ENCODE measurements around the gene CCR1.

The CCR1 gene

GRCh38 chr3:46208167-46208704, at the start of gene CCR1:
TSS of gene CCR1 (minus strand) at chr3:46208313. CDS start at chr3:46204313, 4,000 bp downstream.
- no peak within 1 kb of the TSS for H3K4me3 ChIP-seq (ENCODE audit: low read depth, low read length)
- peak; percentile 64 for TF ChIP-seq CTCF (IDR thresholded peaks at IDR 0.05; ENCODE audit: insufficient read depth, low read depth, low read length, missing control alignments)
- peak; percentile 84 for DNase-seq (ENCODE audit: low read depth)

GRCh38 chr3:46252980-46253379, 44.9 kb upstream of the CCR1 start:
- no peak for TF ChIP-seq CTCF (IDR thresholded peaks at IDR 0.05; ENCODE audit: insufficient read depth, low read depth, low read length, missing control alignments)
- peak; percentile 7 for DNase-seq (ENCODE audit: low read depth)

GRCh38 chr3:46245146-46245545, 37.0 kb upstream of the CCR1 start:
- TF ChIP-seq CTCF (IDR thresholded peaks at IDR 0.05; ENCODE audit: insufficient read depth, low read depth, low read length, missing control alignments): no peak
- DNase-seq (ENCODE audit: low read depth): no peak
- no peak overlapping the region for H3K4me3 ChIP-seq (ENCODE audit: low read depth, low read length)

More at GRCh38 chr3:46252980-46253379, 44.9 kb upstream of the CCR1 start:
- H3K4me3 ChIP-seq (ENCODE audit: low read depth, low read length): no peak overlapping the region

- DNase-seq (ENCODE audit: low read depth): no peak
- TF ChIP-seq CTCF (IDR thresholded peaks at IDR 0.05; ENCODE audit: insufficient read depth, low read depth, low read length, missing control alignments): no peak
- H3K4me3 ChIP-seq (ENCODE audit: low read depth, low read length): no peak overlapping the region
Measured at GRCh38 chr3:46243560-46243959, 35.4 kb upstream of the CCR1 start.

DNA sequence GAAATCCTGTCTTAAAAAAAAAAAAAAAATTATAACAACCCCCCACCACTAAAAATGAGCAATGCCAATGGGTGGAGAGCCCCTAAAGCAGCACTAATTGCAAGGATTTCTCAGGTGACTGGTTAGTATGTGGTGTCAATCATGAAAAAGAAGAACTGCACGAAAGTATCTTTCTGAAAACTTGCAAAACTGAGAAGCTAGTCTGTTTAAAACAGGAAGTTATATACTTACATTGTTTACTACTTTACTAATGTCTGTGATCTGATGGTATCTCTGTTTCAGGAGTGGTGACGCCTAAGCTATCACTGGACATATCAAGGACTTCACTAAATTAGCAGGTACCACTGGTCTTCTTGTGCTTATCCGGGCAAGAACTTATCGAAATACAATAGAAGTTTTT, 34.0 kb upstream of the CCR1 start, which contains the start of gene CCR3:
Gene CCR3, plus strand, starts transcription at position 341 of the 400 bp plus-strand sequence. CDS start 22,699 bp downstream, outside the sequence.
- DNase-seq (ENCODE audit: low read depth): peak; percentile 57
- TF ChIP-seq CTCF (IDR thresholded peaks at IDR 0.05; ENCODE audit: insufficient read depth, low read depth, low read length, missing control alignments): no peak

GRCh38 chr3:46239952-46240351, 31.8 kb upstream of the CCR1 start:
- H3K4me3 ChIP-seq (ENCODE audit: low read depth, low read length): no peak overlapping the region
- DNase-seq (ENCODE audit: low read depth): no peak

More for the DNA sequence above, 34.0 kb upstream of the CCR1 start, which contains the start of gene CCR3:
- no peak within 1 kb of the TSS for H3K4me3 ChIP-seq (ENCODE audit: low read depth, low read length)

More at GRCh38 chr3:46239952-46240351, 31.8 kb upstream of the CCR1 start:
- no peak for TF ChIP-seq CTCF (IDR thresholded peaks at IDR 0.05; ENCODE audit: insufficient read depth, low read depth, low read length, missing control alignments)

All from GM12865 (cell line).